Measurements from ENCODE around the gene DHPS.
"Not testable (repeated sequence)": the region's sequence is repeated elsewhere in the genome, so short reads cannot be mapped to it uniquely, and the experiment has no call there.

Gene DHPS

GRCh38 chr19:12681074-12681987 is at the start of gene DHPS:
DHPS (minus strand) TSS chr19:12681880; CDS start chr19:12681766, 114 bp downstream.
- DNase-seq, result peak; percentile 74

DNA sequence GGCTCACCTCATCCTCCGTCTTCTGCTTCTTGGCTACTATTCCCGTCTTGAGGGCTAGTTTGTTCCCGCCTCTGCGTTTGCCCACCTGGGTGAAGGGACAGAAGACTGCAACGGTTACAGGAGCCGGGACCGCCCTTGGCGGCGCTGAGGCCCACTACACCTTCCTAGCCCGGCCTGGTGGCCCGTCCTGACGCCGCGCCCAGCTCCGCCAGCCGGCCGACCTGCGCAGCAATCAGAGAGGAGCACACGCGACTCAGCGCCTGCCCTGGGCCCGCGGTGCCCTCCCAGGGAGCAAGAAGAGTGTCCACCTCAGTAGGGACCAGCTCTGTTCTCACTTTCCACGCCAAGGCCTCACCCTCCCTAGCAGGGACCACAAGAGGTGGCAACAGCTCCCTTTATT is 49.7 kb upstream of the DHPS start:
- no peak for DNase-seq

DNA sequence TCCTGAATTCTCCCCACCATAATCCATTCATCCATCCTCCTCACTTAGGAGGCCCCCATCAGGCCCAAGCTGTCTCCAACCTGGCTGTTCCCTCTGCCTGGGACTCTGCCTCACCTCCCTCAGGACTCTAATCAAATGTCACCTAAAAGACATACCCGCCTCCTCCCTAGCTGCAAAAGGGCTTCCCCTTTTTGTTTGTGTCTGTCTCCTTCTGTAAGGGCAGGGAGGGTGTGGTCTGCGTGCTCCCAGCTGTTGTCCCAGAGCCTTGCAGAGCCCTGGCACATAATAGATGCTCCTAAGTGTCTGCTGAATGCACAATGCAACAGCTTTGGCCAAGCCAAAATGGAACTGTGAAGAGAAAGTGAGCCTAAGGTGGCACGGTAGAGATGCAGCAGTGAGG is 48.4 kb upstream of the DHPS start:
- no peak for DNase-seq

DNA sequence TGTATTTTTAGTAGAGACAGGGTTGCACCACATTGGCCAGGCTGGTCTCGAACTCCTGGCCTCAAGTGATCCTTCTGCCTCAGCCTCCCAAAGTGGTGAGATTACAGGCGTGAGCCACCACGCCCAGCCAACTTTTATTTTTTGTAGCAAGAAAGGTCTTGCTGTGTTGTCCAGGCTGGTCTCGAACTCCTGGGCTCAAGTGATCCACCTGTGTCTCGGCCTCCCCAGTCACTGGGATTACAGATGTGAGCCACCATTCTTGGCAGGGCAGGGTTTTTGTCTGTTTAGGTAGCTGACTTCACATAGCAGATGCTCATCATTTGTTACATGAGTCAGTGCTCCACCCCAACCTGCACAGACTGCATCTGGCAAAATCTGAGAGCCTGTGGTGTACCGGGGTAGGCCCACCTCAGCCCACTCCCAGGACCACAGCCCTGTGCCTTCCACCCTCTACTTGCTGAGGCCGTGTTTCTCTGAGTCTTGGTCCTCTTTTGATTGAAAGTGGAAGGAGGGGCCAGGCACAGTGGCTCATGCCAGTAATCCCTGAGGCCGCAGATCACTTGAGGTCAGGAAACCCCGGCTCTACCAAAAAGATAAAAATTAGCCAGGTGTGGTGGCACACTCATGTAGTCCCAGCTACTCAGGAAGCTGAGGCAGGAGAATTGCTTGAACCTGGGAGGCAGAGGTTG is 46.2 kb upstream of the DHPS start:
- DNase-seq, result no peak

- DNase-seq, result no peak
These were observed 45.3 kb upstream of the DHPS start for GRCh38 chr19:12726988-12727316.

- DNase-seq, result not testable (repeated sequence)
These were observed 43.9 kb upstream of the DHPS start for GRCh38 chr19:12725612-12726011.

DNA sequence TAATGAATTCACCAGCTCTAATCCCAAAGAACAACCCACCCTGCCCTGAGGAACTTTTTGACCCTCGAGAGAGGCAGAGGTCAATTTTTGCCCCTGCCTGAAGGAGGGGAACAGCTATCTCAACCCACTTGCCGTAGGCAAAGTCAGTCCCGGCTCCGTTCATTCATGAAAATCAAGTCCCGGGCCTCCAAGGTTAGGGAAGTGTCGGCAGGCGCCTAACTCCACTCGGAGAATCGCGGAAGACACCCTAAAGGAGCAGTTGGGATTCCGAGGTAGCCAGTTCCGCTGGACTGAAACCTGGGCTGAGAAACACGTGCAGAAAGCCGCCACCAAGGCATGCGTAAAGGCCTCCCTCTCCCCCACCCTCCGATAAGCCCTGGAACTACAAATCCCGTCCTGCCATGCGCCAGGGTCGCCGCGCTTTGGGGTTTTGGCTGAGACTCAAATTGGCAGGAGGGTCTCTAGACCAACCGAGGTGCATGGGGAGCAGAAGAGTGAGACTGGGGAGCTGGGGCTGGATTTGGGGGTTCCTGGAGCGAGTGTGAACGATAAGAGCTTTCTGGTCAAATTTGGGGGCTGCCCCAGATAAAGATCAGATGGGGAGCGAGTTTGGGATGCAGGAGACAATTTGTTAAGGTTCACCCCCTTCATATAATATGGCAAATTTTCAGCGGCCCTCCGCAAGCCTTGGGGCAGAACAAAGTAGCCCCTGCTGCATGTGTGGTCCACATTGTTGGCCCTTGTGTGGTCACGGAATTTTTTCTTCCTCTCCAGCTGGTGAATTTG is 42.2 kb upstream of the DHPS start, which contains the start of gene TNPO2:
TNPO2 (minus strand) TSS at position 292 of the 786 bp plus-strand sequence. CDS start 2,955 bp downstream, outside the sequence.
- no peak for DNase-seq

GRCh38 chr19:12723381-12723640 is 41.6 kb upstream of the DHPS start:
- DNase-seq, result no peak

GRCh38 chr19:12722566-12723380 is 41.1 kb upstream of the DHPS start:
- peak; percentile 78 for DNase-seq

DNA sequence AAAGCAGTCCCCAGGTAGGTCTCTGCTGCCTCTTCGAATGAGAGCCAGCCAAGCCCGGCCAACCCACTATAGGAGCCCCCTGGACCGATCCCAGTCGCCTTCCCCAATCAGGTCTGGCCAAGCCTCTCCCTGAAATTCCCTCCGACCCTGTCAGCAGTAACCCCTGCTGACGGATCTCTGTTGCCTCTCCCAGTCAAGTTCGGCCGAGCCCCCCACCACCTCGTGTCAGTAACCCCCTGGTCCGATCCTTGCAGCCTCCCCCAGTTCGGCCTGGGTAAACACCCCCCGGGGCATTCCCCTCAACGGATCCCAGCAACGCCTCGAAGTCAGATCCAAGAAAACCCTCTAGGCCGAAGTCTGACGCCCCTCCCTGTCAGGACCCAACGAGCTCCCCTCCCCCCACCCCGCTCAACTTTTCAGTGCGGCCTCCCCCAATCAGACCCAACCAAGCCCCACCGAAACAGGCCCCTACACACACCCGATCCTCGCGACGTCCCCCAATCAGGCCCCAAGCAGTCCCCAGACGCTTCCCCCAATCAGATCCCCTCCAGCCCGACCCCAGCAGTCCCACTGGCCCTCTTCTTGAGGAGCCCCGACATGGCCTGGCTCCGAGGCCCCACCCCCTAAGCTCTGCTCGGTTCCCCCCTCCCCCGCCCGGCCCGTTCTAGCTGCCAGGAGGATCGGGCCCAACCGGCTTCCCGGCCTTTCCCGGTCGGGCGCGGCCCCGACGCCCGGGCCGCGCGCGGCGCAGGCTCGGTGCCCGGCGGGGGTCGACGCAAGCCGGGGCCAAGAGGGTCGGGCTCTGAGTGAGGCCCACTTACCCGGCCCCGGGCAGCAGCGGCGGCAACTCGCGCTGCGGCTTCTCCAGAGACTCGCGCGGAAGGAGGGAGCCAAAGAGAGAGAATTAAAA is 40.2 kb upstream of the DHPS start:
- no peak for DNase-seq

- no peak for DNase-seq
These were observed 39.4 kb upstream of the DHPS start for GRCh38 chr19:12720851-12721655.

- DNase-seq, result no peak
These were observed 38.6 kb upstream of the DHPS start for GRCh38 chr19:12720296-12720695.

GRCh38 chr19:12715929-12716328 is 34.2 kb upstream of the DHPS start:
- DNase-seq, result no peak

GRCh38 chr19:12715102-12715501 is 33.4 kb upstream of the DHPS start:
- no peak for DNase-seq

DNA sequence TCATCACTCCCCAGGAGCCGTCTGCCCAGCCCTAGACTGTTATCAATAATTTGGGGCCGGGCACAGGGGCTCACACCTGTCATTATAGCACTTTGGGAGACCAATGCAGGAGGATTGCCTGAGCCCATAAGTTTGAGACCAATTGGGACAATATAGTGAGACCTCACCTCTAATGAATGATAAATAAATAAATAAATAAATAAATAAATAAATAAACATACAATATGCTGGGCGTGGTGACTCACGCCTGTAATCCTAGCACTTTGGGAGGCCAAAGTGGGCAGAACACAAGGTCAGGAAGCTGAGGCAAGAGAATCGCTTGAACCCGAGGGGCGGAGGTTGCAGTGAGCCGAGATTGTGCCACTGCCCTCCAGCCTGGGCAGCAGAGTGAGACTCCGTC is 31.6 kb upstream of the DHPS start:
- not testable (repeated sequence) for DNase-seq

GRCh38 chr19:12712077-12712476 is 30.4 kb upstream of the DHPS start:
- DNase-seq, result not testable (repeated sequence)

- no peak for DNase-seq
These were observed 29.5 kb upstream of the DHPS start for GRCh38 chr19:12711187-12711586.

GRCh38 chr19:12708641-12709040 is 27.0 kb upstream of the DHPS start:
- DNase-seq, result no peak

DNA sequence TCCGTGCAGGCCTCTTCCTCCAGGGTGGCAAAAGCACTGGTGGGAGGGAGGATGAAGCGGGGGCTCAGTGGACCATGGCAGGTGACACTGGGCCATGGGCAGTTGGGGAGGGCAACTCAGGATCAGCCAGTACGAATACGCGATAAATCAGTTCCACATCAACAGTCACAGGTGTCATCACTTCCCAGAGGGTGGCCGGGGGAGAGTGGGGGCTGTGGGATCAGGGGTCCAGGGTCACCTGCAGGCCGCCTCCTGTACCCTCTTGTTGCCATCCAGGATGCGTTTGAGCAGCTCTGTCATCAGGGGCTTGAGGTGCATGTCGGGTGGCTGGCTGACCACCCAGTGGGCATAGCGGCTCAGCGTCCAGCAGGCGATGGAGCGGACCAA is 24.6 kb upstream of the DHPS start:
- DNase-seq, result no peak

GRCh38 chr19:12705654-12706331 is 24.1 kb upstream of the DHPS start:
- no peak for DNase-seq
